Hippocampal formation (tissue), 2 donors: ENCODE measurements around the gene RPS25.
"Not testable (repeated sequence)": the region's sequence is repeated elsewhere in the genome, so short reads cannot be mapped to it uniquely, and the experiment has no call there.

Experiments
- DNase-seq, 2 donors: peaks; one replicate each; lab custom pipeline; 2025; lab: John Stamatoyannopoulos, UW

The RPS25 gene

GRCh38 chr11:118971646-118972045 lies 46.5 kb downstream of the RPS25 start, which contains the start of gene FOXR1:
Gene FOXR1 (plus strand): TSS chr11:118971761. CDS start chr11:118971932, 171 bp downstream.
- no peak for DNase-seq

- not testable (repeated sequence) for DNase-seq
Observed at GRCh38 chr11:118969508-118969907, 48.6 kb downstream of the RPS25 start.
